Motor neuron (in vitro differentiated cells): ENCODE measurements around the gene PAK3. TPM values are rescaled to one million over a fixed set of nuclear protein-coding genes. Genes with fewer than 3 reads are reported as not detected.

Experiments used
- ATAC-seq, 8 experiments: fragments of 200-7000 bp; cut with Tn5 transposase; replicated peaks in 6 of 8; 2 replicates each; pipeline ENCODE4 v1.8.0; 2021; ENCODE audit warnings: mild to moderate bottlenecking in 8 of 8, moderate library complexity in 8 of 8
- H3K27ac ChIP-seq, 2 donors: fragments of 250-450 bp; sonication (Bioruptor Pico); 2 replicates each; pipeline ENCODE4 v1.9.0; 2021; ENCODE audit warnings: antibody characterized with exemption in 2 of 2, mild to moderate bottlenecking in 2 of 2, moderate library complexity in 1 of 2
- H3K4me1 ChIP-seq, 2 donors: fragments of 250-450 bp; sonication (Bioruptor Pico); replicated peaks in 1 of 2; 2 replicates each; pipeline ENCODE4 v1.6.1; 2021; ENCODE audit warnings: antibody characterized with exemption in 2 of 2, mild to moderate bottlenecking in 2 of 2, moderate library complexity in 1 of 2
- H3K4me3 ChIP-seq, 5 donors: fragments of 250-450 bp; sonication (Bioruptor Pico); 2 replicates each; pipeline ENCODE4 v1.9.0; 2021; ENCODE audit warnings: antibody characterized with exemption in 5 of 5, mild to moderate bottlenecking in 5 of 5, moderate library complexity in 4 of 5
- WGBS, 10 experiments: fragments of 450-650 bp; shearing (Covaris generic); methylation state at CpG; one replicate each; pipeline ENCODE4 v1.0.0; 2022; 5-methylcytosine and 5-hydroxymethylcytosine counted together
- in situ Hi-C, 9 experiments: fragments of 400-800 bp; cut with MboI; loops; one replicate each; pipeline ENCODE4 v1.15.0; 2021; ENCODE audit warnings: low sequenced_read_pairs in 9 of 9, low pct_unique_long_range_greater_than_20kb in 2 of 9; ENCODE audit not compliant: unreplicated experiment in 9 of 9
- total RNA-seq, 8 experiments: library from RNA; unstranded; fragments of 300-600 nt; gene quantifications; 2 replicates each; pipeline versions ENCODE4 v1.2.3 to v1.2.4, GENCODE V29; 2022

PAK3 gene
- total RNA-seq, 8 experiments from 2014 or later = 22.3 to 55.6 (median 26.9) TPM

DNA sequence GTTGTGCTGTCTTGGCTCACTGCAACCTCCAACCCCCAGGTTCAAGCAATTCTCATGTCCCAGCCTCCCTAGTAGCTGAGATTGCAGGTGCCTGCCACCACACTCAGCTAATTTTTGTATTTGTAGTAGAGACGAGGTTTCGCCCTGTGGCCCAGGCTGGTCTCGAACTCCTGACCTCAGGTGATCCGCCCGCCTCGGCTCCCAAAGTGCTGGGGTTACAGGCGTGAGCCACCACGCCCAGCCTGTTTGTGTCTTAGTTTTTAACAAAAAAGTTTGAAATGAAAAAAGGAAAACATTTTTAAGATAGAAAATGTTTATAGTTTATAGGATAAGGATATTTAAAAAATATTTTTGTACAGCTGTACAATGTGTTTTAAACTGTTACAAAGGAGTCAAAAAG, 111.9 kb downstream of the PAK3 start:
- 20 to 100% (median 83%) methylated on average over 1 to 8 of the region's 8 CpGs; no CpG with 5 or more reads in 4 of the 10 experiments for WGBS, 10 experiments

DNA sequence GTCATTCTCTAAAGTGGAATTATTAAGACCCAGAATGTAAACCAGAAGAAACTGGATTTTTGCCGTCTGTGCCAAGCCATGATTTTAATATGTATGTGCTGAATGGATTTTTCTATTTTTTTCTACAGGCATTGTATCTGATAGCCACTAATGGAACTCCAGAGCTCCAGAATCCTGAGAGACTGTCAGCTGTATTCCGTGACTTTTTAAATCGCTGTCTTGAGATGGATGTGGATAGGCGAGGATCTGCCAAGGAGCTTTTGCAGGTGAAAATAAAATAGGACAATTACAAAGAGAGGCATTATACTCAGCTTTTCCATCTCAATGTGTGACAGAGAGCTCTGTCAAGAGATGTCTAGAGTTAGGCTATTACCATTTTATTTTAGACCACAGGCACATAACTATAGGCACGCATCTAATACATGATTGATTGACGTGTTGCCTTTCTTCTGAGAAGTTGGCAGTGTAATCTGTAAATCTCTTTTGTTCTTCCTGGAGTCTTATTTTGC, 120.4 kb downstream of the PAK3 start:
- no peak for ATAC-seq
- no peaks in the 10 kb centered on the region for H3K4me1 ChIP-seq
- H3K4me3 ChIP-seq = no peak overlapping the region
- H3K27ac ChIP-seq = no peak overlapping the region
- 52 to 100% (median 82%) methylated on average over 1 to 5 of the region's 6 CpGs; no CpG with 5 or more reads in 4 of the 10 experiments for WGBS, 10 experiments
- in situ Hi-C loops = no loop called here

More for the DNA sequence above, 111.9 kb downstream of the PAK3 start:
- Histone ChIP-seq H3K4me3 (no peak overlapping the region), H3K4me1 (peaks cover 0 to 5% of the 10 kb centered on the region in 2 donors), H3K27ac (no peak overlapping the region)
- in situ Hi-C loops = no loop called here
- no peak for ATAC-seq

DNA sequence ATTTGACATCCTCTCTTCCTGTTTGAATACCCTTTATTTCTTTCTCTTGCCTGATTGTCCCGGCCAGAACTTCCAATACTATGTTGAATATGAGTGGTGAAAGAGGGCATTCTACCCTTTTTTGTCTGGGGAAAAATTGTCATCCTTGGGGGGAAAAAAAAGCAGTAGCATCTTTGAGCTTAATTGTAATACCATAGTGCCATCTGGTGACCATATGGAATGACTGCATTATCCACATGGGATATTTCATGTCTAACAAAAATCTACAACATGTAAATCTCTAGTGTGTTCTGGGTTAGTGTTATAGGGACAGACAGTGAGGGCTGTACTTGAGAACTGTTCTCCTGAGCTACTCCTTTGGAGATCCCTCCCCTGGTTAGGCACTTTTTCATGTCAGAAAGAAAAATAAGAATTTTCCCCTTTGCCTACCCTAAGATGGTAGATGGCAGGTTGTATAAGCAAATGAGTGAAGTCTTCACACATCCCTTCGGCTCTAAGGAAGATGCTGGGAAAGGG, 148.3 kb downstream of the PAK3 start:
- no peak overlapping the region for H3K27ac ChIP-seq
- 0 to 80% (median 20%) methylated on average over 1 to 2 of the region's 2 CpGs; no CpG with 5 or more reads in 5 of the 10 experiments for WGBS, 10 experiments
- no peak overlapping the region for H3K4me3 ChIP-seq
- no peaks in the 10 kb centered on the region for H3K4me1 ChIP-seq
- in situ Hi-C loops = loop anchor here in 4 of 9 experiments (25.0 kb wide), 2 partner anchors 382 to 807 kb away; no protein-coding TSS in a partner anchor
- no peak for ATAC-seq

DNA sequence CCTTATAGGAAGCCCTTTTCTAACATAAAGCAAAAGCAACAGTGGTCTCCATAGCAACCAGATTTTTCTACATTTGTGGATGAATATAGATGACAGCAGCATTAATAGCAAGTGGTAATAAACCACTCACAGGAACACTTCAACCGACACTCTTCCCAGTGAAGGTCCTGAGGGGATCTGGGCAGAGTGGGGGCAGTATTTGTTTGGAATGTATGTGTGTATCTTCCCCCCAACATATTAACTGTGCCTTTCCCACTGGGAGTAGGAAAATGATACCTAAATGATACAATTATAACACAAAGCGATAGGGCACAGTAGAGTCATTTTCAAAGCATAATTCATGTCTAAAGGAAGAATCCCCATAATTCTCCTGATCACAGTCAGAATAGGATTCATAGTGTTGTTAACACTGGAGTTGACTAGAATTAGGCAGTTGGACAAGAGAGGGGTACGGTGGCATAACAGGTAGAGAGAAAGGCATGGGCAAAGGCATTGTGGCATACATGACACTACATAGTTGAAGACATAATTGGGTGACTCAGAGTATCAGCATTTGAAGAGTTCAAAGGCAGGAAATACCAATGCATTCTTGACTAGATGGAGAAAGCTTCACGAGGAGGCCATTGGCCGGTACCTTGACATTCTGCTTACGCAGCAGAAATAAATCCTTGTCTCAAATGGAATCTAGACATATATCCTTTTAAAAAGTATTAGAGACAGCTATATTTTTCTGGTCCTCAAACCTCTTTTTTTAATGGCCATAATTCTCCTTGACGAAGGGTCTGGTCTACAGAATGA, 159.1 kb downstream of the PAK3 start:
- no peak for ATAC-seq
- Histone ChIP-seq H3K4me3 (no peak overlapping the region), H3K4me1 (peaks cover 0 to 3% of the 10 kb centered on the region in 2 donors), H3K27ac (no peak overlapping the region)
- in situ Hi-C loops = no loop called here
- WGBS, 10 experiments = 67 to 100% (median 83%) methylated on average over 1 to 3 of the region's 7 CpGs; no CpG with 5 or more reads in 2 of the 10 experiments

DNA sequence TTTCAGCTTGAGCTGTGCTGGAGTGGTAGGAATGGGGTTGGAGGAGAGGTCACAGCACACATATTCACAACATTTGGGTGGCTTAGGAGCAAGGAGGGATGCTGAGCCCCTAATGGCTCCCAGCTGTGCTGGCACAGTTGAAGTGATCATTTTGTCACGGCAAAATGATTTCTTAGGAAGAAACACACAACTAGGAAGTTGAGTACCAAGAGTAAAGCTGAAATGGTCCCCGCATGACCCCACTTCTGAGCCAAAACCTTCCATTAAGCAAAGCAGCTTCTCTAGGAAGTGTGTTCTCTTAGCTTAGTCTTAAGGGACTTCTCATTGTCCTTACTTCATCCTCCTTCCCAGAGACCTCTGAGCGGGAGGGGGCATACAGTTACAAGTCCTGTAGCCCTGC, 161.7 kb downstream of the PAK3 start:
- no peak for ATAC-seq
- no peak overlapping the region for H3K4me3 ChIP-seq
- peaks cover 0 to 3% of the 10 kb centered on the region in 2 donors for H3K4me1 ChIP-seq
- in situ Hi-C loops = no loop called here
- 0 to 40% methylated on average over 1 to 3 of the region's 3 CpGs; no CpG with 5 or more reads in 8 of the 10 experiments for WGBS, 10 experiments
- no peak overlapping the region for H3K27ac ChIP-seq

DNA sequence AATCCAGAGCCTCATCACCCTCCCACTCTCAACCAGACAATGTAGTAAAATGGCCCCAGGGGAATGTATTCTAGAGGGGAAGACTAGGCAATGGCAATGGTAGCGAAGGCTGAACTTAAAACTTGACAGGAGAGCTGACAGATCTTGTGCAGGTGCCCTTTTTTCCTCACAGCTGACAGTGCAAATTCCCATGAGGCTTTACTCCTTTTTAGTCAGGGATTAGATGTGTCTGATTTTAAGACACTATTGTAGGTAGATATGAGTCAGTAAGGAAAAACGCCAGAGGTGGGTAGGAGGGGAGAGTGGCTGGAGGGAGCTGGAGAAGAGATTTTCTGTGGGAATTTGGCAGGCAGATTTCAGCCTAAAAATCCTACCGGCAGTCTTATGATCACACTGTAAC, 163.6 kb downstream of the PAK3 start:
- H3K27ac ChIP-seq = no peak overlapping the region
- H3K4me3 ChIP-seq = no peak overlapping the region
- peaks cover 0 to 3% of the 10 kb centered on the region in 2 donors for H3K4me1 ChIP-seq
- ATAC-seq = no peak
- in situ Hi-C loops = no loop called here
- 0 to 80% (median 64%) methylated on average over 1 to 3 of the region's 3 CpGs; no CpG with 5 or more reads in 5 of the 10 experiments for WGBS, 10 experiments

DNA sequence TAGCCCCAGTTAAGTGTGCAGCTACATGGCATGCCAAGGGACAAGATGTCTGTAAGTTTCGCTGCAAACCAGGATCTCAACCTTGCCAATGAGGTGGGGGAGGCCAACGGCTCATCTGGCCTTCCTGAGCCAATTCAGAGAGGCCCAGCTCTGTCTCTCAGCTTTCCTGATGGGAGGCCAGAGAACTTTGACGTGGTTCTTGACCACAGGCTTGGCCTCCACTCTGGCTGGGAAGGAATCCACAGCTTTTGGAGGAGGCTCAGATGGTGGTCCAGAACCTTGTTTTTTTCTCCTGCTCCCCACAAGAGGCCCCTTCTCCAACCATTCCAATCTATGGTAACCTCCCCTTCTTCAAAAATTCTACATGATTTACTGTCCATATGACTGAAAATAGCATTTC, 164.5 kb downstream of the PAK3 start:
- no peak for ATAC-seq
- no peaks in the 10 kb centered on the region for H3K4me1 ChIP-seq
- H3K27ac ChIP-seq = no peak overlapping the region
- no peak overlapping the region for H3K4me3 ChIP-seq
- in situ Hi-C loops = no loop called here
- 20 to 60% methylated on average over 1 of the region's 3 CpGs; no CpG with 5 or more reads in 8 of the 10 experiments for WGBS, 10 experiments

- 0 to 90% (median 29%) methylated on average over 1 to 3 of the region's 3 CpGs; no CpG with 5 or more reads in 4 of the 10 experiments for WGBS, 10 experiments
- no peaks in the 10 kb centered on the region for H3K4me1 ChIP-seq
- H3K4me3 ChIP-seq = no peak overlapping the region
- ATAC-seq = peak in 3 of 8 experiments; percentile 17 to 47 (median 42)
- H3K27ac ChIP-seq = no peak overlapping the region
- in situ Hi-C loops = no loop called here
Observed at GRCh38 chrX:111262086-111262485, 166.1 kb downstream of the PAK3 start.

- Histone ChIP-seq H3K4me3 (no peak overlapping the region), H3K27ac (no peak overlapping the region), H3K4me1 (no peaks in the 10 kb centered on the region)
- in situ Hi-C loops = no loop called here
- WGBS, 10 experiments = 10 to 80% (median 36%) methylated on average over 1 to 2 of the region's 2 CpGs; no CpG with 5 or more reads in 6 of the 10 experiments
- ATAC-seq = no peak
Observed at GRCh38 chrX:111264385-111264784, 168.4 kb downstream of the PAK3 start.

GRCh38 chrX:111265486-111265885, 169.5 kb downstream of the PAK3 start:
- WGBS, 10 experiments = 0 to 100% (median 60%) methylated on average over 1 to 2 of the region's 2 CpGs; no CpG with 5 or more reads in 4 of the 10 experiments
- in situ Hi-C loops = no loop called here
- ATAC-seq = no peak
- no peak overlapping the region for H3K27ac ChIP-seq
- no peaks in the 10 kb centered on the region for H3K4me1 ChIP-seq
- no peak overlapping the region for H3K4me3 ChIP-seq

DNA sequence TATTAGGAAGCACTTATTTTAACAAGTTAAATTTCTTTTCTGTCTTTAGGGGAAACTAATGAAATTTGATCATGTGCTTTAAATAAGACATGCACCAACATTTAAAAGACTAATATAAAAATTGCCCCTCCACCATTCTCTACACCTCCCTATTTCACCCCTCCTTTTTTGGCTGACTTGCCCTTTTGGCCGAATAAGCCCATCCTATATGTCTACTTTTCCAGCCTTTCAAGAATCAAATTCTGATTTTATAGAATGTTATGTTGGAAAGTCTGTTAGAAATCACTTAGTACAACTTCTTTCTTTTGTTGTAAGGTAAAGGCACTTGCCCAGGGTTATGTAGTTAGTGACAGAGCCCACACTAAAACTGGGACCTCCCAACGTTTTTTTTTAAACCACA, 172.5 kb downstream of the PAK3 start:
- in situ Hi-C loops = no loop called here
- WGBS, 10 experiments = 0 to 100% (median 80%) methylated on average over 1 to 2 of the region's 2 CpGs; no CpG with 5 or more reads in 3 of the 10 experiments
- H3K27ac ChIP-seq = no peak overlapping the region
- no peak for ATAC-seq
- no peaks in the 10 kb centered on the region for H3K4me1 ChIP-seq
- H3K4me3 ChIP-seq = no peak overlapping the region

GRCh38 chrX:111270339-111270738, 174.3 kb downstream of the PAK3 start, which contains the start of gene CAPN6:
Gene CAPN6 (minus strand): TSS chrX:111270483. CDS start chrX:111263936, 6,547 bp downstream.
- Histone ChIP-seq H3K4me1 (no peaks in the 10 kb centered on the region), H3K27ac (no peak within 1 kb of the TSS), H3K4me3 (no peak within 1 kb of the TSS)
- 4 to 100% (median 67%) methylated on average over 1 to 8 of the region's 8 CpGs; no CpG with 5 or more reads in 6 of the 10 experiments for WGBS, 10 experiments
- in situ Hi-C loops = no loop called here
- peak in 3 of 8 experiments; percentile 62 to 79 (median 77) for ATAC-seq
